Measurements from ENCODE around the gene PLA2G4F.

PLA2G4F gene

DNA sequence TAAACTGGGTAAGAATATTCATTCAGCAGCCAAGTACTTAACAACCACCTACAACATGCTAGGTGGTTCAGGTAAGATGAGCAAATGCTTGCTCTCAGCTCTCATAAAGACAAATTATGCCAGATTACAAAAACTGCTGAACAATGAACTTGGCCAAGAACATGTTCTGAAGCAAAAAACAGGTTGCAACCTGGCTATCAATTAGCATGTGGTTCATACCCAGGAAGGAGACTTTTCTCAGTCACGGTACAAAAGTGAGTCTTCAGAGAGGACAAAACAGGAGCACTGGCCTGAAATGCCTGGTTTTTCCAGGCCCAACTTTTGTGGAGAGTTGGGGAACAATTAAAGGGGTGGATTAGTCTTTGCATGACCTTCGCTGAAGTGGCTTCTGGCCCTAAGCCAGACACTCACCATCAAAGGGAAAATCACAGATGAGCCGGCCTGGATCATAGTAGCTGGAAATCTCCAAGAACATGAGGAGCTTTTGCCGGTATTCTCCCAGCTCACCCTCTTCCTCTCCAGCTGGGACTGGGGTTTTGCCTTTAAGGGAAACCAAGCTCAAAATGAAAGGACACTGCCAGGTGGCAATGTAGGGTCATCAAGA, 7.6 kb upstream of the PLA2G4F start:
- no peak for DNase-seq

DNA sequence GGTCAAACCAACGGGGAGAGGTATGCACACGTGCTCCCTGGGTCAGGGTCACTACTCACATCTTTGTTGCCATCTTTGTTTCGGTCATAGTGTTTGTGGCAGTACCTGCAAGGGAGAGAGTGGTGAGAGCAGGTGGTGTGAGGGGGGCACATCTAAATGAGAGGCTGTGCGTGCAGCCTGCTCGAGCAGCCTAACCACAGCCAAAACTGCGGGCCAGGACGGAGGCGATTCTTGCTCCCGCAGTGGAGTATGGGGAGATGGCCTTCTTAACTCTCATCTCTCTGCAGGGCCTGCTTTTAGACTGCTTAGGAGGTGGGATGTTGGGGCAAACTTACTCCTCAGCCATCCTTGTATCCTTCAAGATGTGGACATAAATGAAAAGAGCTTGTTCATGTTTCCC, 6.9 kb upstream of the PLA2G4F start:
- DNase-seq, result no peak

GRCh38 chr15:42160136-42160535, 3.7 kb upstream of the PLA2G4F start:
- DNase-seq, result no peak

GRCh38 chr15:42159381-42160015, 3.1 kb upstream of the PLA2G4F start:
- no peak for DNase-seq

DNA sequence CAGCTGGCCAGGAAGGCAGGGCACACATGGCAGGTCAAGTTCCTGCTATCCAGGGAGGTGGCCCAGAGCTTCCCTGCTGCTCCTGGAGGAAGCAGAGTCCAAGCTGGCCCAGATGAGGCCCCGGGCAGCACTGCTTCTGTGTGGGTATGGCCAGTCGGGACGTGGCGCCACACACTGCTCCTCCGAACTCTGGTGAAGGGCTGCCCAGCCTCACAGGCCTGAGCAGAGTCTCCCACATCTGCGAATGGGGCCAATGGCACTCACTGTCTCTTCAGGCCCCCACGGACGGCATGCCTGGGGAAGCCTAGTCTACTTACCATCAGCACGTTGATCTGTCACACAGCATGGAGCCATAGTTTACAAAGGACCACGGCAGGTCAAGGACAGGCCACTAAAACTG, 2.5 kb upstream of the PLA2G4F start:
- no peak for DNase-seq

- no peak for DNase-seq
Observed at GRCh38 chr15:42157981-42158765, 1.7 kb upstream of the PLA2G4F start.

GRCh38 chr15:42157381-42157780, 945 bp upstream of the PLA2G4F start:
- DNase-seq, result no peak

GRCh38 chr15:42155546-42156242, 742 bp downstream of the PLA2G4F start:
- no peak for DNase-seq

DNA sequence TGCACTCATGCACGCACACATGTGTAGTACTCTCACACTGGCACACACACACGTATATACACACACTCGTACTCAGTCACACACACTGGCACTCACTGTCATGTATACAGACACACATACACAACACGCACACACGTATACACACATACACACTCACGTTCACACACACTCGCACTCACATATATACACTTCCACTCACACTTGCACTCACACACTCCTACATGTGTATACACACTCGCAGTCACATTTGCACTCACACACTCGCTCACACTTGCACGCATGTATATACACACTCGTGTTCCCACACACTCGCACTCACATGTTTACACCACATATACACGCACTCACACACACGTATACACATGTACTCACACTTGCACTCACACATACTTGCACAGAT, 1.5 kb downstream of the PLA2G4F start:
- DNase-seq, result no peak

DNA sequence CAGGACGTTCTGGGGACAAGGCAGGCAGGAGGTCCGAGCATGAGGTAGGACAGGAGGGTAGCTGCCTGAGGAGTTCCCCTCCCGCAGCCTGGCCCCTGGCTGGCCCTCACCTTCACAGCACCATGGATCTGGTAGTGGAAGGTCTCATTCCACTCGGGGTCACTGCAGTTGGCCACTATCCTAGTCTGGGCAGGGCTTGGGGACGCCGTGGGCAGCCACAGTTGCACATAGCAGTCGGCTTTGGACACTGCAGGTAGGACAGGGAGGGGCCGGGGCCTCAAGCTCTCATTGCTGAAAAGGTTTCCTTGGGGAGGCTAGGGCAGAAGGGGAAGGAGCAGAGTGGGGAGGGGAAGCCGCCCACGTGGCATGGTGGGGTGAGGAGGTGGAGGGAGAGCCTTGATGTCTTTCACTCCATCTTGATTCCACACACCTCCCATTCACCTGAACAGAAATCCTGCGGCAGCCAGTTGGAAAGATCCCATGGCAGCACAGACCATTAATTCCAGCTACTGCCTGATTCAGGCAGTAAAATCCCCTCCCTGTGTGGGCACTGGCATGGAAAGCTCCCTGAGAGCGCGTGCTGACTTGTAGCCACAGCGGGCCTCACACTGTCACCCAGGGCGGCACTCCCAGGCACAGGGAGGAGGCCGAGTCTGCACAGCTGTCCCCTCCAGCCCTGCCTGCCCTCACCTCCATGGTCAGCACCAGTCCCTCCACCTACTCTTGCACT, 2.1 kb downstream of the PLA2G4F start:
- no peak for DNase-seq

- no peak for DNase-seq
Observed at GRCh38 chr15:42153874-42154211, 2.6 kb downstream of the PLA2G4F start.

GRCh38 chr15:42152921-42153698, 3.3 kb downstream of the PLA2G4F start:
- DNase-seq, result no peak

- no peak for DNase-seq
Observed at GRCh38 chr15:42152196-42152920, 4.1 kb downstream of the PLA2G4F start.

GRCh38 chr15:42151736-42152135, 4.7 kb downstream of the PLA2G4F start:
- DNase-seq, result no peak

- no peak for DNase-seq
Observed at GRCh38 chr15:42151141-42151561, 5.3 kb downstream of the PLA2G4F start.

GRCh38 chr15:42150219-42150970, 6.0 kb downstream of the PLA2G4F start:
- DNase-seq, result no peak

GRCh38 chr15:42149493-42150218, 6.8 kb downstream of the PLA2G4F start:
- no peak for DNase-seq

DNA sequence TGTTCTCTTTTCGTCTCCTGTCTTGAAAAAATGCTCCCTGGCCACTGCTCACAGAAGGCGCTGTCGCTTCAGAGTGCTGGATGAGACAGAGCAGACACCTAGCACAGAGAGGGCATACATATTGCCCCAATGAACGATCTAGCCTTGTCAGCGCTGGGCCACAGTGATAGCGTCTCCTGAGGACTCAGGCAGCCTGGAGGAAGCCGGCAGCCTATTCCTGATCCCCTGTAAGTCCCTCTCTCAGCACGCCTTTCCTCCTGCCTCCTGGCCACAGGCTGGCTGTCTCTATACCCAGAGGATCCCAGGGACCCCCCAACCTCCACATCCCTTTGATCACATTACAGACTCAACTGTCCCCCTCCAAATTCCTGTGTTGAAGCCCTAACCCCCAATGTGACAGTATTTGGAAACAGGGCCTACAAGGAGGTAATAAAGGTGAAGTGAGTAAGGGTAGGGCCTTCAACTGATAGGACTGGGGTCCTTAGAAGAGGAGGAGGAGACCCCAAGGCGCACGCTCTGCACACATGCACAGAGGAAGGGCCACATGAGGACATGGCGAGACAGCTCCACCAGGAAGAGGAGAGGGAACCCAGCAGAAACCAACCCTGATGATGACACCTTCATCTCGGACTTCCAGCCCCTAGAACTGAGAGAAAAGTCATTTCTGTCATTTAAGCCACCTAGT, 7.5 kb downstream of the PLA2G4F start:
- DNase-seq, result no peak

- no peak for DNase-seq
Observed at GRCh38 chr15:42147431-42147735, 9.1 kb downstream of the PLA2G4F start.
